GM12878 (cell line): ENCODE results near the gene NCBP3. TPM values are rescaled to one million over a fixed set of nuclear protein-coding genes. Genes with fewer than 3 reads are reported as not detected.

Experiments used
- GATAD2B ChIP-seq: fragments of 450-650 bp; conservative IDR thresholded peaks from 2 replicates; pipeline ENCODE4 v1.6.1; 2017; ENCODE audit warnings: low read depth, mild to moderate bottlenecking, moderate library complexity
- IKZF1 ChIP-seq: fragments of 450-650 bp; conservative IDR thresholded peaks from 2 replicates; pipeline ENCODE4 v1.6.1; 2017; ENCODE audit warnings: antibody characterized with exemption, mild to moderate bottlenecking
- NR2C2 ChIP-seq: IDR thresholded peaks from 2 replicates; pipeline ENCODE4 v1.6.1; 2011; ENCODE audit warnings: borderline replicate concordance, low read depth; ENCODE audit not compliant: control insufficient read depth, insufficient read length
- POLR2A ChIP-seq: IDR thresholded peaks from 2 replicates; pipeline ENCODE4 v1.6.1; 2011; ENCODE audit warnings: low read depth, mild to moderate bottlenecking, low read length
- PRDM15 ChIP-seq: fragments of 450-650 bp; formaldehyde crosslinking; IDR thresholded peaks from 2 replicates; pipeline ENCODE4 v1.4.0; 2020; ENCODE audit warnings: mild to moderate bottlenecking, moderate library complexity
- RAD51 ChIP-seq: fragments of 450-650 bp; IDR thresholded peaks from 2 replicates; pipeline ENCODE4 v1.6.1; 2016; ENCODE audit warnings: moderate library complexity, mild to moderate bottlenecking, inconsistent platforms
- RFX5 ChIP-seq: IDR thresholded peaks from 2 replicates; pipeline ENCODE4 v1.6.1; 2011; ENCODE audit warnings: low read depth, low read length, improper control_type of control experiment
- RUNX3 ChIP-seq: IDR thresholded peaks from 2 replicates; pipeline ENCODE4 v1.6.1; 2012; ENCODE audit warnings: low read length, inconsistent platforms
- SREBF2 ChIP-seq: IDR thresholded peaks from 2 replicates; pipeline ENCODE4 v1.6.1; 2012; ENCODE audit warnings: mild to moderate bottlenecking, low read length
- STAT1 ChIP-seq: fragments of 450-650 bp; conservative IDR thresholded peaks from 2 replicates; pipeline ENCODE4 v1.6.1; 2014; ENCODE audit warnings: antibody characterized with exemption, mild to moderate bottlenecking
- STAT3 ChIP-seq: IDR thresholded peaks from 2 replicates; pipeline ENCODE4 v1.6.1; 2011; ENCODE audit warnings: low read depth, low read length, improper control_type of control experiment
- TBL1XR1 ChIP-seq: IDR thresholded peaks from 2 replicates; pipeline ENCODE4 v1.6.1; 2012; ENCODE audit warnings: low read depth, low read length, improper control_type of control experiment
- WRNIP1 ChIP-seq: IDR thresholded peaks from 2 replicates; pipeline ENCODE4 v1.6.1; 2011; ENCODE audit warnings: low read depth, low read length, improper control_type of control experiment, borderline replicate concordance
- ZBTB11 ChIP-seq: fragments of 450-650 bp; formaldehyde crosslinking; IDR thresholded peaks from 2 replicates; pipeline ENCODE4 v1.5.0; 2022; ENCODE audit warnings: mild to moderate bottlenecking, missing genetic modification characterization
- polyA plus RNA-seq, 11 experiments: library from polyadenylated mRNA; depleted of rRNA in 4 of 11; unstranded in 6 of 11; stranded (reverse) in 5 of 11; fragments of >200 nt; fragmentation: Nextera tagmentation in 4 of 11; fragmentation: Illumina TruSeq in 1 of 11; extraction: Ambion mirVana in 4 of 11; extraction: Trizol in 1 of 11; gene quantifications; 1 replicate in 1 of 11; 2 replicates in 10 of 11; pipeline versions ENCODE4 v1.2.1 to v1.2.3, GENCODE V29; 2011 to 2016; ENCODE audit warnings: inconsistent platforms in 2 of 11, missing spikeins in 2 of 11, low read depth in 1 of 11
- total RNA-seq, 4 experiments: library from RNA; depleted of rRNA in 3 of 4; stranded (reverse); fragments of >200 nt in 3 of 4; fragmentation: Illumina TruSeq in 1 of 4; extraction: Trizol in 1 of 4; gene quantifications; 2 replicates each; pipeline versions ENCODE4 v1.2.1 to v1.2.3, GENCODE V29; 2013 to 2021
- TF ChIP-seq, protein P1 (sequence below): IDR thresholded peaks from 2 replicates; pipeline ENCODE4 v1.6.1; 2011; ENCODE audit warnings: mild to moderate bottlenecking, low read depth, low read length, moderate library complexity; ENCODE audit not compliant: insufficient replicate concordance
- TF ChIP-seq, protein P2 (sequence below): fragments of 450-650 bp; IDR thresholded peaks from 2 replicates; pipeline ENCODE4 v1.6.1; 2017; ENCODE audit warnings: borderline replicate concordance

The NCBP3 gene
- total and polyA plus RNA-seq, 10 of the 15 experiments (the other 5 are each of a cell fraction or from before 2014, with no cell fraction given) = 5.2 to 32.0 (median 23.2) TPM

GRCh38 chr17:3762922-3763776, 82.9 kb downstream of the NCBP3 start (continued):
- TF ChIP-seq IKZF1 (peak; percentile 86), WRNIP1 (no peak), RUNX3 (peak; percentile 96), STAT1 (no peak), RAD51 (peak; percentile 17; the same call in 1 of the 2 replicates), GATAD2B (peak; percentile 65; the same call in 1 of the 2 replicates), POLR2A (0 out of 2 replicates have a peak, but pooled peaks have one; percentile 32), PRDM15 (CRISPR knock-in tag) (no peak), ZBTB11 (no peak), STAT3 (0 out of 2 replicates have a peak, but pooled peaks have one; percentile 19), SREBF2 (no peak), NR2C2 (no peak), RFX5 (no peak), TBL1XR1 (peak; percentile 60; the same call in 1 of the 2 replicates)
- TF ChIP-seq, protein P1, sequence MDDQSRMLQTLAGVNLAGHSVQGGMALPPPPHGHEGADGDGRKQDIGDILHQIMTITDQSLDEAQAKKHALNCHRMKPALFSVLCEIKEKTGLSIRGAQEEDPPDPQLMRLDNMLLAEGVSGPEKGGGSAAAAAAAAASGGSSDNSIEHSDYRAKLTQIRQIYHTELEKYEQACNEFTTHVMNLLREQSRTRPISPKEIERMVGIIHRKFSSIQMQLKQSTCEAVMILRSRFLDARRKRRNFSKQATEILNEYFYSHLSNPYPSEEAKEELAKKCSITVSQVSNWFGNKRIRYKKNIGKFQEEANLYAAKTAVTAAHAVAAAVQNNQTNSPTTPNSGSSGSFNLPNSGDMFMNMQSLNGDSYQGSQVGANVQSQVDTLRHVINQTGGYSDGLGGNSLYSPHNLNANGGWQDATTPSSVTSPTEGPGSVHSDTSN = no peak
- TF ChIP-seq, protein P2, sequence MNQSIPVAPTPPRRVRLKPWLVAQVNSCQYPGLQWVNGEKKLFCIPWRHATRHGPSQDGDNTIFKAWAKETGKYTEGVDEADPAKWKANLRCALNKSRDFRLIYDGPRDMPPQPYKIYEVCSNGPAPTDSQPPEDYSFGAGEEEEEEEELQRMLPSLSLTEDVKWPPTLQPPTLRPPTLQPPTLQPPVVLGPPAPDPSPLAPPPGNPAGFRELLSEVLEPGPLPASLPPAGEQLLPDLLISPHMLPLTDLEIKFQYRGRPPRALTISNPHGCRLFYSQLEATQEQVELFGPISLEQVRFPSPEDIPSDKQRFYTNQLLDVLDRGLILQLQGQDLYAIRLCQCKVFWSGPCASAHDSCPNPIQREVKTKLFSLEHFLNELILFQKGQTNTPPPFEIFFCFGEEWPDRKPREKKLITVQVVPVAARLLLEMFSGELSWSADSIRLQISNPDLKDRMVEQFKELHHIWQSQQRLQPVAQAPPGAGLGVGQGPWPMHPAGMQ = no peak
